Prostate gland (tissue), 2 donors: ENCODE results near the gene CRISPLD2.

Experiments used
- CTCF ChIP-seq, 4 experiments: fragments of 200-600 bp in 2 of 4; fragments of 450-650 bp in 2 of 4; sonication (generic) in 2 of 4; IDR thresholded peaks; 1 replicate in 3 of 4; 2 replicates in 1 of 4; pipeline ENCODE4 v1.5.1; 2016 to 2019; ENCODE audit warnings: antibody characterized with exemption in 4 of 4, mild to moderate bottlenecking in 2 of 4, moderate library complexity in 2 of 4
- POLR2A ChIP-seq: fragments of 450-650 bp; IDR thresholded peaks from one replicate; pipeline ENCODE4 v1.6.1; 2016; ENCODE audit warnings: antibody characterized with exemption, mild to moderate bottlenecking
- POLR2AphosphoS5 ChIP-seq: sonication (generic); formaldehyde crosslinking; IDR thresholded peaks from one replicate; pipeline ENCODE4 v1.6.1; 2017; ENCODE audit warnings: antibody characterized with exemption

GRCh38 chr16:84916178-84916577 is 96.4 kb downstream of the CRISPLD2 start:
- TF ChIP-seq CTCF (IDR thresholded peaks at IDR 0.05) = no peak
- no peak for TF ChIP-seq POLR2A
- TF ChIP-seq POLR2AphosphoS5 = no peak
